ENCODE data around the gene EHBP1L1. TPM values are rescaled to one million over a fixed set of nuclear protein-coding genes. Genes with fewer than 3 reads are reported as not detected.

EHBP1L1 gene
- total RNA-seq, 2 donors from 2014 or later: 6.2 to 9.8 TPM

DNA sequence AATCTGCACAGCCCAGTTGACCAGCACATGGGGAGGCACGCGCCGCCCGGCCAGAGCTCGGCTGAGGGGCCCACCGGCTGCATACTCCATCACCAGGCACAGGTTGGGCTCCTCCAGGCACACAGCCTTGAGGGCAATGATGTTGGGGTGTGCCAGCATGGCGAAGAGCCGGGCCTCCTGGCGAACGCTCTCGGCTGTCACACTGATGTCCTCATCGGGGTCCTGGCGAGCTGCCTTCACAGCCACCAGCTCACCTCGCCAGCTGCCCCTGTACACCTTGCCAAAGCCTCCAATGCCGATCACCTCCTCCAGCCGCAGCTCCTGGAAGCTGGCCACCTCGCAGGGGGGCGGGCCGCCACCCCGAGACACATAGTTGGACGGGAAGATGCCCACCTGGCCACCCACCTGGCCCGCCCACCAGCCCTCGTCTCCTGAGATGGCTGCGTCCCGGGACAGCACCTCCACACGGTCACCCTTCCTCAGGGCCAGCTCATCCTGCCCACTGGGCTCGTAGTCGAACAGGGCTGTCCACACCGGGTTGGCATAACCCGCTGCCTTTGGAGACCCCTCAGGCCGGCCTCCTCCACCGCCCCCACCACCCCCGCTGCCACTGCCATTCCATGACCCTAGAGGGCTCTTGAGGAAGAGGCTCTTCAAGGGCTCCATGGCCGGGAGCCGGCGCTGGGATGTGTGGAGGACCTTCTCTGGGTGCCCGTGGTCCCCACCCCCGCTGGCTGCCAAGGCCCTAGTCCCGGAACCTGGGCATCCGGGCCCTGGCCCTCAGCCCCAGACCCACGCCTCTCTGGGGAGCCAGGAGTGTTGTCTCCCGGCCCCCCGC is 37.5 kb downstream of the EHBP1L1 start:
- H3K36me3 Mint-ChIP-seq (ENCODE audit: low read depth): peaks cover 26% of the 10 kb centered on the region
- H3K4me1 Mint-ChIP-seq: peaks cover 12% of the 10 kb centered on the region
- DNase-seq: peak; percentile 69
- TF ChIP-seq CTCF (conservative IDR thresholded peaks at IDR 0.05): no peak
- H3K27ac ChIP-seq (ENCODE audit: low read depth, low read length): peak overlapping the region; percentile 56
- no peaks in the 10 kb centered on the region for H3K9me3 Mint-ChIP-seq
- H3K4me1 ChIP-seq (ENCODE audit: control insufficient read depth, insufficient read depth, low read length): peaks cover 8% of the 10 kb centered on the region
- peak overlapping the region; percentile 79 for H3K4me3 ChIP-seq (ENCODE audit: low read length)
- H3K27me3 ChIP-seq (ENCODE audit: control insufficient read depth, insufficient read depth, low read length, poor library complexity, severe bottlenecking): no peaks in the 10 kb centered on the region
- peaks cover 36% of the 10 kb centered on the region for H3K36me3 ChIP-seq (ENCODE audit: control insufficient read depth, insufficient read depth, low read length)
- H3K4me3 Mint-ChIP-seq: peak overlapping the region; percentile 82
- 62 to 77% methylated on average over 27 to 43 of the region's 43 CpGs for WGBS, 2 experiments (ENCODE audit: insufficient coverage in 1 of 2, insufficient read length in 1 of 2)
- H3K9me3 ChIP-seq (ENCODE audit: control insufficient read depth, low read length): no peaks in the 10 kb centered on the region
- H3K27ac Mint-ChIP-seq: no peak overlapping the region
- H3K27me3 Mint-ChIP-seq (ENCODE audit: insufficient read depth): peaks cover under 1% of the 10 kb centered on the region
- H3K9ac ChIP-seq (ENCODE audit: extremely low read depth, low read length, poor library complexity, severe bottlenecking): peak overlapping the region; percentile 44

- Histone ChIP-seq H3K27me3 (ENCODE audit: control insufficient read depth, insufficient read depth, low read length, poor library complexity, severe bottlenecking) (no peaks in the 10 kb centered on the region), H3K9ac (ENCODE audit: extremely low read depth, low read length, poor library complexity, severe bottlenecking) (peak within 1 kb of the TSS; percentile 57), H3K36me3 (ENCODE audit: control insufficient read depth, insufficient read depth, low read length) (peaks cover 40% of the 10 kb centered on the region), H3K4me3 (ENCODE audit: low read length) (peak within 1 kb of the TSS; percentile 84), H3K4me1 (ENCODE audit: control insufficient read depth, insufficient read depth, low read length) (peaks cover 8% of the 10 kb centered on the region), H3K9me3 (ENCODE audit: control insufficient read depth, low read length) (no peaks in the 10 kb centered on the region), H3K27ac (ENCODE audit: low read depth, low read length) (peak within 1 kb of the TSS; percentile 61)
- peak within 1 kb of the TSS; percentile 98 for H3K27ac Mint-ChIP-seq
- peaks cover 25% of the 10 kb centered on the region for H3K36me3 Mint-ChIP-seq (ENCODE audit: low read depth)
- TF ChIP-seq CTCF (conservative IDR thresholded peaks at IDR 0.05): no peak
- peaks cover 12% of the 10 kb centered on the region for H3K4me1 Mint-ChIP-seq
- WGBS, 2 experiments (ENCODE audit: insufficient coverage in 1 of 2, insufficient read length in 1 of 2): 0 to 1% methylated on average over 27 to 55 of the region's 55 CpGs
- H3K9me3 Mint-ChIP-seq: no peaks in the 10 kb centered on the region
- no peaks in the 10 kb centered on the region for H3K27me3 Mint-ChIP-seq (ENCODE audit: insufficient read depth)
- peak within 1 kb of the TSS; percentile 82 for H3K4me3 Mint-ChIP-seq
- peak; percentile 100 for DNase-seq
Observed at GRCh38 chr11:65615229-65615949, 39.5 kb downstream of the EHBP1L1 start, which contains the start of gene PCNX3. Gene PCNX3, plus strand, starts transcription at chr11:65615776. Its CDS starts 536 bp downstream, at chr11:65616312.

DNA sequence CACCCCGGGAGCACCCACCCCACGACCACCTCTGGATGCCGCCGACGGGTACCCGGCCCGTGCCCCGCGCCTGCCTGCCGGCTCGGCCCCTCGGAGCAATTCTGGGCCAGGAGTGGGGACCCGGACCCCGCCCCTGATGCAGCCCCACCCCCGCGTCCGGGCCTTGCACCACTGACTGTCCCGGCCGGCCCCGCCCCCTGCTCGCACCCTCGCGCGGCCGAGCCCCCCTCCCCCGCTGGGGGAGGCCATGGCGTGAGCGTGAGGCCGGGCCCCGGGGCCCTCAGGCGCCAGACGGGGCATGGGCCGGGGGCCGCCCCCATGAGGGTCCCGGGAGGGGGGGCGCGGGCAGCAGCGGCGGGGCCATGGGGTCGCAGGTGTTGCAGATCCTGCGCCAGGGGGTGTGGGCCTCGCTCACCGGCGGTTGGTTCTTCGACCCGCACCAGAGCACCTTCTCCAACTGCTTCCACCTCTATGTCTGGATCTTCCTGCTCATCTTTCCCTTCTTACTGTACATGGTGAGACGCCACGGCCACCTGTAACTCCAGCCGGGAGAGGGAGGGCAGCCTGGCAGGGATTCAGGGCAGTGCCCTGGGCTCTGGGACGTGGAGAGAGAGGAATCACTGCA is 40.2 kb downstream of the EHBP1L1 start:
- peak overlapping the region; percentile 84 for H3K4me3 ChIP-seq (ENCODE audit: low read length)
- H3K9me3 ChIP-seq (ENCODE audit: control insufficient read depth, low read length): no peaks in the 10 kb centered on the region
- peak overlapping the region; percentile 88 for H3K27ac Mint-ChIP-seq
- H3K36me3 ChIP-seq (ENCODE audit: control insufficient read depth, insufficient read depth, low read length): peaks cover 40% of the 10 kb centered on the region
- no peak for TF ChIP-seq CTCF (conservative IDR thresholded peaks at IDR 0.05)
- H3K36me3 Mint-ChIP-seq (ENCODE audit: low read depth): peaks cover 22% of the 10 kb centered on the region
- H3K4me1 ChIP-seq (ENCODE audit: control insufficient read depth, insufficient read depth, low read length): peaks cover 8% of the 10 kb centered on the region
- no peaks in the 10 kb centered on the region for H3K9me3 Mint-ChIP-seq
- H3K27me3 Mint-ChIP-seq (ENCODE audit: insufficient read depth): no peaks in the 10 kb centered on the region
- H3K4me1 Mint-ChIP-seq: peaks cover 12% of the 10 kb centered on the region
- peak overlapping the region; percentile 82 for H3K4me3 Mint-ChIP-seq
- no peaks in the 10 kb centered on the region for H3K27me3 ChIP-seq (ENCODE audit: control insufficient read depth, insufficient read depth, low read length, poor library complexity, severe bottlenecking)
- peak overlapping the region; percentile 61 for H3K27ac ChIP-seq (ENCODE audit: low read depth, low read length)
- 3 to 5% methylated on average over 7 to 50 of the region's 50 CpGs for WGBS, 2 experiments (ENCODE audit: insufficient coverage in 1 of 2, insufficient read length in 1 of 2)
- DNase-seq: no peak
- peak overlapping the region; percentile 57 for H3K9ac ChIP-seq (ENCODE audit: extremely low read depth, low read length, poor library complexity, severe bottlenecking)
